GM12875 (cell line): Measurements from ENCODE around the gene RIN3.

ENCODE experiments used
- H3K4me3 ChIP-seq: one replicate; pipeline ENCODE4 v1.5.1; 2011; ENCODE audit warnings: low read depth, low read length, control low read depth
- TF ChIP-seq, protein P1 (sequence below): IDR thresholded peaks from 2 replicates; pipeline ENCODE4 v1.5.1; 2011; ENCODE audit warnings: low read depth, mild to moderate bottlenecking, control low read depth, inconsistent platforms, low read length, moderate library complexity, borderline replicate concordance; ENCODE audit not compliant: insufficient read depth

RIN3 gene

DNA sequence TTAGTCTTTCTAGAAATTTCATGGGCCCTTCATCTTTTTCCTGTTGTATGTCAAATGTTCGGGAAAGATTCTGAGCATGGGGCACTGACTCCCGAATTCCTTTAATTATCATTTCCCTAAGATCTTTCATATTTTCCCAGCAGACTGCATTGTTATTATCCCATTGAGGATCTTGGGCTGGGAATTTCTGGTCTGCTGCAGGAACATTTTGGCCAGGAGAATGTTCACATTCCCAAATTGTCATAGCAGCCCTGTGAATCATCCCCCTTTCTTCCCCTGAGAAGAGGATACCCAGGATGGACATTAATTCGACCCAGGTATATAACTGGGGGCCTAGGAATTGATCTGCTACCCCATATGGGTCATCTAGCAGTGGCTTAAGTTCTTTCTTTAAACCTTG lies 112.5 kb downstream of the RIN3 start:
- no peak overlapping the region for H3K4me3 ChIP-seq
- TF ChIP-seq, protein P1, sequence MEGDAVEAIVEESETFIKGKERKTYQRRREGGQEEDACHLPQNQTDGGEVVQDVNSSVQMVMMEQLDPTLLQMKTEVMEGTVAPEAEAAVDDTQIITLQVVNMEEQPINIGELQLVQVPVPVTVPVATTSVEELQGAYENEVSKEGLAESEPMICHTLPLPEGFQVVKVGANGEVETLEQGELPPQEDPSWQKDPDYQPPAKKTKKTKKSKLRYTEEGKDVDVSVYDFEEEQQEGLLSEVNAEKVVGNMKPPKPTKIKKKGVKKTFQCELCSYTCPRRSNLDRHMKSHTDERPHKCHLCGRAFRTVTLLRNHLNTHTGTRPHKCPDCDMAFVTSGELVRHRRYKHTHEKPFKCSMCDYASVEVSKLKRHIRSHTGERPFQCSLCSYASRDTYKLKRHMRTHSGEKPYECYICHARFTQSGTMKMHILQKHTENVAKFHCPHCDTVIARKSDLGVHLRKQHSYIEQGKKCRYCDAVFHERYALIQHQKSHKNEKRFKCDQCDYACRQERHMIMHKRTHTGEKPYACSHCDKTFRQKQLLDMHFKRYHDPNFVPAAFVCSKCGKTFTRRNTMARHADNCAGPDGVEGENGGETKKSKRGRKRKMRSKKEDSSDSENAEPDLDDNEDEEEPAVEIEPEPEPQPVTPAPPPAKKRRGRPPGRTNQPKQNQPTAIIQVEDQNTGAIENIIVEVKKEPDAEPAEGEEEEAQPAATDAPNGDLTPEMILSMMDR = no peak

GRCh38 chr14:92627707-92628215 lies 114.2 kb downstream of the RIN3 start:
- TF ChIP-seq, protein P1 = no peak
- no peak overlapping the region for H3K4me3 ChIP-seq

DNA sequence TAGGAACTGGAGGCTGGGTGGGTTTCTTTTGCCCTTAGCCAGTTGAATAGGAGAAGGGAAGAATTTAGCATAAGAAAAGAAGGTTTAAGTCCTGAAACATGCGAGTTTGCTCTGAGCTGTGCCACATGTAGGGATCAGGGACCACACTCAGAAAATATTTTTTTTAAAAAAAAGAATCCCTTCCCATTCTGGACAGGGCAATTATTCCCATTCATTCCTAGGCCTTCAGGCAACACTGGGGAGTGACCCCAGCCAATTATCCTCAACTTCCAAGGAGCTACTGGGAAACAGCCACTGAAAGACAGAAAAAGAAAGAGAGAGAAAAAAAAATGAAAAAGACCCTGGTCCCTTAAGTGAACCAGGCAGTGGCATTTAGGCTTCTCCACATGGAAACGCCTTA lies 115.1 kb downstream of the RIN3 start:
- H3K4me3 ChIP-seq = no peak overlapping the region

GRCh38 chr14:92630367-92630766 lies 116.8 kb downstream of the RIN3 start:
- no peak overlapping the region for H3K4me3 ChIP-seq
- TF ChIP-seq, protein P1 = no peak

More for the DNA sequence above, 115.1 kb downstream of the RIN3 start:
- TF ChIP-seq, protein P1 = no peak

DNA sequence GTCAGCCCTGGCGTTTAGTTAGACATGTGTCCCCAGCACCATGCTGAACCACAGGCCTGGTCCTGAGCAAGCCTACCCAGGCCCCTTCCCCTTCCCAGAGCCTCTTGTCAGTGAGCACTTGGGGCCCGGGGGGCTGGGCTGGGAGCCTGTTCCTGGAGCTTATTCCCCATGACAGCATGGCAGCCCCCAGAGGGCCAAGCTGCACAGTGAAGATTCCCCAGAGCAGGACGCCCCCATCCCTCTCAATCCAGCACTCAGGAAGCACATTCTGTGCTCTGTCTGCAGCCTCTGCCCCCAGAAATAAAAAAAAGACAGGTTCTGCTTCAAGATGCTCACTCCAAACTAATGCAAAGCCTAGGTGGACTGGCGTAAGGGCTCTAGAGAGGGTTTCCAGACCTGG lies 117.5 kb downstream of the RIN3 start:
- TF ChIP-seq, protein P1 = no peak
- no peak overlapping the region for H3K4me3 ChIP-seq

- TF ChIP-seq, protein P1 = no peak
- H3K4me3 ChIP-seq = no peak overlapping the region
Measured at GRCh38 chr14:92632546-92633273, 119.1 kb downstream of the RIN3 start.

GRCh38 chr14:92633274-92633616 lies 119.7 kb downstream of the RIN3 start:
- H3K4me3 ChIP-seq = no peak overlapping the region
- TF ChIP-seq, protein P1 = no peak
